Ovary (tissue), 9 donors: ENCODE measurements around the gene METTL25. TPM values are rescaled to one million over a fixed set of nuclear protein-coding genes. Genes with fewer than 3 reads are reported as not detected.

ENCODE experiments used
- DNase-seq, 5 donors: peaks; one replicate each; pipeline ENCODE4 v3.0.0-alpha.2; 2019 to 2020
- H3K27ac ChIP-seq, 2 donors: fragments of 200-600 bp; one replicate each; pipeline versions ENCODE4 v1.5.1 to v1.8.0; 2019 to 2022
- H3K27me3 ChIP-seq: fragments of 200-600 bp; one replicate; pipeline ENCODE4 v1.8.0; 2022
- H3K36me3 ChIP-seq: fragments of 200-600 bp; sonication (generic); one replicate; pipeline ENCODE4 v1.5.1; 2019
- H3K4me1 ChIP-seq: one replicate; pipeline ENCODE4 v1.8.1; 2013; ENCODE audit warnings: mild to moderate bottlenecking, moderate library complexity; ENCODE audit not compliant: insufficient read depth
- H3K4me3 ChIP-seq: fragments of 200-600 bp; sonication (generic); one replicate; pipeline ENCODE4 v1.5.1; 2017
- H3K9me3 ChIP-seq, 2 donors: fragments of 200-600 bp in 1 of 2; sonication (generic) in 1 of 2; one replicate each; pipeline versions ENCODE4 v1.5.1 to v1.8.1; 2013 to 2019; ENCODE audit warnings: mild to moderate bottlenecking in 1 of 2, moderate library complexity in 1 of 2
- CTCF ChIP-seq, 3 donors: fragments of 450-650 bp in 2 of 3; fragments of 200-600 bp in 1 of 3; IDR thresholded peaks; one replicate each; pipeline versions ENCODE4 v1.5.1 to v1.8.0; 2016 to 2022; ENCODE audit warnings: antibody characterized with exemption in 3 of 3, mild to moderate bottlenecking in 1 of 3
- EP300 ChIP-seq: sonication (generic); formaldehyde crosslinking; IDR thresholded peaks from one replicate; pipeline ENCODE4 v1.6.1; 2017; ENCODE audit warnings: antibody characterized with exemption
- POLR2A ChIP-seq: fragments of 450-650 bp; IDR thresholded peaks from one replicate; pipeline ENCODE4 v1.6.1; 2017; ENCODE audit warnings: antibody characterized with exemption, mild to moderate bottlenecking, moderate library complexity
- WGBS, 3 donors: extraction: QIAGEN DNeasy Blood & Tissue Kit in 1 of 3; methylation state at CpG; one replicate each; pipeline versions ENCODE4 v1.1.5 to v1.1.7; 2013 to 2017; 5-methylcytosine and 5-hydroxymethylcytosine counted together
- intact Hi-C, 4 donors: fragments of 100-400 bp; cut with DNase I; formaldehyde crosslinking; loops; one replicate each; pipeline versions ENCODE4 v1.11.0 to v1.15.1; 2022 to 2023
- polyA plus RNA-seq, 2 donors: library from polyadenylated mRNA; stranded (reverse); fragments of 200-250 nt in 1 of 2; fragments of 350-450 nt in 1 of 2; fragmentation: Illumina TruSeq in 1 of 2; extraction: RNeasy Lipid Tissue Mini Kit (QIAGEN cat#74804) in 1 of 2; gene quantifications; one replicate each; pipeline ENCODE4 v1.2.3, GENCODE V29; 2013 to 2014
- total RNA-seq, 7 donors: library from RNA; depleted of rRNA in 2 of 7; stranded (reverse); fragments of >200 nt in 2 of 7; fragmentation: NEBNext Ultra II Directional in 3 of 7; extraction: Animal tissue kit (Norgen Biotek cat#: 25700) in 3 of 7; gene quantifications; one replicate each; pipeline versions ENCODE4 v1.1.0 to v1.2.4, GENCODE V29; 2016 to 2023
- donor health status: DM: no; HTN: no; CAD: no; lungs with moderate emphysema.
- donor health status: DM: no; HTN: no; CAD: no.
- donor health status: Bipolar disorder and iron deficiency.
- donor health status: DM: yes; HTN: yes; CAD: no.
- donor health status: DM: no; HTN: no; CAD: no.
- donor health status: DM: yes; HTN: yes; CAD: no.

The METTL25 gene
- total and polyA plus RNA-seq, 9 donors: 5.7 to 21.2 (median 11.8) TPM

DNA sequence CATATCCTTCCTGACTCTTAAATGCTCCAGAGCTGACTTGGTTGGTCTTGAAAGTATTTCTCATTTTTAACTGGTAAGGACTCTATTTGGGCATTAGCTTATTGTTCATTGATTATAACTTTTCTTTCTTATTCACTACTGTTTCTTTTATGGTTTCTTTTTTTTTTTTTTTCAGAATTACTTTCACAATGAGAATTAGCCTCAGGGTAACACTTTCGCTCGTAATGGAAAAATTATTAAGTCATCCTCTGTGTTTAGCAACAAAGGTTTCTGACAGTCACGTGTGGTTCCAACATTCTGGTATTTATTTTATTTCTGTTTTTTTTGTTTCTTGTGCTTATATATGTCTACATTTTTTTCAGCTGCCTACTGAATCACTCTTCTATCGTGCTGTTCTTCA lies 80.0 kb downstream of the METTL25 start:
- Histone ChIP-seq H3K27me3 (no peaks in the 10 kb centered on the region), H3K36me3 (no peaks in the 10 kb centered on the region), H3K4me3 (no peak overlapping the region), H3K9me3 (no peaks in the 10 kb centered on the region), H3K27ac (no peak overlapping the region), H3K4me1 (no peaks in the 10 kb centered on the region)
- intact Hi-C loops: no loop called here
- WGBS, 3 donors: 96% methylated on average over 4 of the region's 4 CpGs
- DNase-seq: no peak
- TF ChIP-seq EP300 (no peak), POLR2A (no peak)

- no peaks in the 10 kb centered on the region for H3K9me3 ChIP-seq
- H3K27ac ChIP-seq: no peak overlapping the region
- TF ChIP-seq EP300: no peak
- TF ChIP-seq CTCF (IDR thresholded peaks at IDR 0.05): no peak
- no peak for TF ChIP-seq POLR2A
- no peak overlapping the region for H3K4me3 ChIP-seq
- intact Hi-C loops: no loop called here
- DNase-seq: no peak
- H3K27me3 ChIP-seq: no peaks in the 10 kb centered on the region
- H3K4me1 ChIP-seq: no peaks in the 10 kb centered on the region
- WGBS, 3 donors: 68 to 83% (median 82%) methylated on average over 1 of the region's 1 CpG
- H3K36me3 ChIP-seq: no peaks in the 10 kb centered on the region
These were observed 82.6 kb downstream of the METTL25 start for GRCh38 chr12:82440885-82441284.

DNA sequence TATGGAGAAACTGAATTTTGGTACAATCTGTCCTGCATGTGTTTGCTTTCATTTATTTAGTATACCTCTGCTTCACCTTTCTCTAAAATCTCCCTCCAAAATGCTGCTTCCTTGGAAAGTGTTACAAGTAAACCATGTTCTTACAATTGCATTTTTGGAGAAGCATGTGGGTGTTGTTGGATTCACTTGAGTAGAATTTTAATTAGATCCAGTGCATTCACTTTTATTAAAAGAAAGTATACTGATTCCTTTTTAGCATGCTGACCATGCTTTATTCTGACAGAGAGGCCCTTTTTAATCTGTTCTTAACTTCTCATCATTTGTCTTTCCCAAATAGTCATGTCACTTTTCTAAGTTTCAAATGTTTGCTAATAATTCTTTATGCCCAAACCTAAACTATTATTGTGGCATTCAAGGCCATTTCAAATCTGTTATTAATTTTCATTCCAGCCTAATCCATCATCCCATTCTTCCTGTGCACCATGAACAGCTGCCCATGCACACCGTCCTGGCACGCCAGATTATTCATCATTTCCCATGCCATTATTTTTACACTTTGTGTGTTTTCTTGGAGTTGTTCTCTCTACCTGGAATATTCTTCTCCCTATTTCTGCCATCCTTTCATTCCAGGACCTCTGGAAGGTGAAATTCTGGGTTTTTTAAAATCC lies 90.7 kb downstream of the METTL25 start:
- Histone ChIP-seq H3K27me3 (no peaks in the 10 kb centered on the region), H3K4me3 (no peak overlapping the region), H3K9me3 (no peaks in the 10 kb centered on the region), H3K36me3 (no peaks in the 10 kb centered on the region), H3K27ac (no peak overlapping the region), H3K4me1 (no peaks in the 10 kb centered on the region)
- intact Hi-C loops: no loop called here
- TF ChIP-seq POLR2A (no peak), EP300 (no peak), CTCF (IDR thresholded peaks at IDR 0.05) (no peak)
- WGBS, 3 donors: 88 to 94% (median 93%) methylated on average over 2 of the region's 2 CpGs
- no peak for DNase-seq

DNA sequence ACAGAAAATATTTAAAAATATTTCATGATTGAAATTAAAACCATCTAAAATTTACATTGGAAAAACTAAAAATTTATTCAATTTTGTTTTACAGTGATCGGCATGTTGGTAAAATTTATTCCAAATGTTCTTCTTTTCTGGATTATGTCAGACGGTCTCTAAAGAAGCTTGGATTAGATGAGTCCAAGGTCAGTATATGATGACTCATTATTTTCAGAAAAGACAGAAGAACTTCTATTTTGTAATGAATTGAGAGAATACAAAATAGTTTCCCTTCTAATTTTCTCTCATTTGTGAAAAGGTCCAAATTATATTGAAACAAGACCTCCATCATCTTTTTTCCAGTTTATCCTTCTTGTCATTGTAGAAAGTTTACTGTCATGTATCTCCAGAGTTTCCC lies 98.3 kb downstream of the METTL25 start:
- Histone ChIP-seq H3K27me3 (no peaks in the 10 kb centered on the region), H3K27ac (no peak overlapping the region), H3K4me3 (no peak overlapping the region), H3K4me1 (no peaks in the 10 kb centered on the region), H3K36me3 (no peaks in the 10 kb centered on the region), H3K9me3 (no peaks in the 10 kb centered on the region)
- WGBS, 3 donors: 38 to 46% (median 40%) methylated on average over 2 of the region's 2 CpGs
- intact Hi-C loops: no loop called here
- no peak for DNase-seq
- TF ChIP-seq EP300 (no peak), CTCF (IDR thresholded peaks at IDR 0.05) (no peak), POLR2A (no peak)

- 91 to 95% (median 91%) methylated on average over 1 of the region's 1 CpG for WGBS, 3 donors
These were observed 99.8 kb downstream of the METTL25 start for GRCh38 chr12:82458101-82458500.

More at GRCh38 chr12:82458101-82458500, 99.8 kb downstream of the METTL25 start:
- Histone ChIP-seq H3K27me3 (no peaks in the 10 kb centered on the region), H3K4me1 (no peaks in the 10 kb centered on the region), H3K36me3 (no peaks in the 10 kb centered on the region), H3K4me3 (no peak overlapping the region), H3K9me3 (no peaks in the 10 kb centered on the region), H3K27ac (no peak overlapping the region)
- TF ChIP-seq EP300 (no peak), POLR2A (no peak), CTCF (IDR thresholded peaks at IDR 0.05) (no peak)
- no peak for DNase-seq
- intact Hi-C loops: no loop called here
